ENCODE measurements around the gene SGCE.

SGCE gene

DNA sequence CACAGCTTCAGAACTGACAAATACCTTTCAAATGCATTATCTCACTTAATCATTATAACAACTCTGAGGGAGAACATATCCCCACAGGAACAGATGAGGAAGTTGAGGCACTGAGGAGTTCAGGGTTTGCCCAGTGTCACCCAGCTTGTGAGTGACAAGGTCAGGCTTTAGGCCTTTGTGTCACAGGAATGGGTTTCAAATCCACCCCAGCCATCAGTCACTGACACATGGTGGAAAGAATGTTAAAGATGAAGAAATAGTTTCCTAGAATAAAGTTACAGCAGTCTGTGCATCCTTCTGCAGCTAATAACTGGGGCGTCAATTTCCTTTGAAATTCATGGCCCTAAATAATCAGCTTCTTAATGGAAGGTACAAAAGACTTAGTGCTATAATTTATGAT, 37.8 kb downstream of the SGCE start:
- no peak for DNase-seq

- no peak for DNase-seq
These were observed 39.1 kb downstream of the SGCE start for GRCh38 chr7:94616855-94617254.

DNA sequence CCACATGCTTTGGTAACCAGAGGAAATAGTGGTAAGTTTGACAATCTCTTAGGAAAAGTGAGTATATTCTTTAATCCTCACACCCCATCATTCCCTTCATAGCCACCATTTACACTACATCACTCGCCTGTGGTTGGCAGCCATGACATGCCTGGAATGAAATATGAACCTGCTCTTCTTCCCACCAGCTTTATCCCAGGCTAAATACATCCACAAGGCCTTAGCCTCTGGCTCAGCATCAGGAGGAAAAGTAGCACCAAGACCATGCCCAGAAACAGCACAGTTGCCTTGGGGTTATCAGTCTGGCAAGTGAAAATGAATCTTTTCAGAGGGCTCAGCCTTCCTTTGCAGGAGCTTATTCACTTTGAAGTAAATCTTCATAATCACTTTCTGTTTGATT, 40.3 kb downstream of the SGCE start:
- DNase-seq: no peak

- no peak for DNase-seq
These were observed 43.3 kb downstream of the SGCE start for GRCh38 chr7:94612661-94613060.

- no peak for DNase-seq
These were observed 43.7 kb downstream of the SGCE start for GRCh38 chr7:94612253-94612652.

- DNase-seq: no peak
These were observed 46.4 kb downstream of the SGCE start for GRCh38 chr7:94609561-94609960.

DNA sequence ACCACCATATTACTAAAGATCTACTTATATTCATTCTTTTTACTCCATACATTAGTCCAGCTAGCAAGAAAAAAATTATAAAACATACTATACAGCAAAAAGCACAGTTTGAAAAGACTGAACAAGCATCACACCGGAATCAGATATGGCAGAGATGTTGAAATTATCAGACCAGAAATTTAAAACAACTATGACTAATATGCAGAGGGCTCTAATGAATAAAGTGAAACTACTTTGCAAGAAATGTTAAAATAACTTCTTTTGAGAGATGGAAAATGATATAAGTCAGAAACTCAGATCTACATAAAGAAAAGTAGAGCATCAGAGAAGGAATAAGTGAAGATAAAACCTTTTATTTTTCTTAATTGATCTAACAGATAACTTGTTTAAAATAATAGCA, 50.9 kb downstream of the SGCE start:
- DNase-seq: no peak

DNA sequence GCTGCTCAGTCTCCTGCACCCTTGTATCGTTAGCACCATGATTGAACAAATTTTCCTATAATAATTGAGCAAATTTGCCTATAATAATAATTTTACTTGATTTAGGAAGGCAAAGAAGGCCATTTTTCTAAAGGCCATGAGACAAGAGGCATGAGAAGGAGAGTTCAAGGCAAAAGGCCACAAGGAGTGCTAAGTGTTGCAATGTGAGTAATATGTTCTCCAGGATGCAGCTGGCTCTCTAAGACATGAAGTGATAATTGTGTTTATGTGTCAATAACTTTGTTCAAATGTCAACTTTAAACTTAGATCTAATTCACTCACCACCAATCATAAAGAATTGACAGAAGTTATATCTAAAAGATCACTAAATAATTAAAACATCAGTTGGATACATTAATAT, 53.8 kb downstream of the SGCE start:
- no peak for DNase-seq

DNA sequence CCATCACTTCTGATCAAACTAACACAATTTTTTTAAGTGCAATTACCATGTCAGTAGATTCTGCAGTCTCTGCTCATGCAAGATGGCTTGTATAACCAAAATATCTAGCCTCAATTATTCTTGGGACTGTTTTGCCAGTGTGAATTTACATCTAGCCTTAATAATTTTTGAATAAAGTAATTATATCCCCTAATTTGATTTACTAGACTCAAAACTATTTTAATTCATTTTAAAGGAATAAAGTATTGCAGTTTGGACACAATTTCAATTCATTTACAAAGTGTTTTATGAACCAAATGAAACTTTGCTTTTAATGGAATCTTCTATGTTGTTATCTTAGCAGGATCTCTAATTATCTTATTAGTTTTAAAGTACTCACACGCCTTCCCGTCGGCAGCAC, 55.7 kb downstream of the SGCE start:
- DNase-seq: no peak

GRCh38 chr7:94595717-94596116, 60.2 kb downstream of the SGCE start:
- DNase-seq: no peak

GRCh38 chr7:94594882-94595281, 61.1 kb downstream of the SGCE start:
- DNase-seq: no peak

DNA sequence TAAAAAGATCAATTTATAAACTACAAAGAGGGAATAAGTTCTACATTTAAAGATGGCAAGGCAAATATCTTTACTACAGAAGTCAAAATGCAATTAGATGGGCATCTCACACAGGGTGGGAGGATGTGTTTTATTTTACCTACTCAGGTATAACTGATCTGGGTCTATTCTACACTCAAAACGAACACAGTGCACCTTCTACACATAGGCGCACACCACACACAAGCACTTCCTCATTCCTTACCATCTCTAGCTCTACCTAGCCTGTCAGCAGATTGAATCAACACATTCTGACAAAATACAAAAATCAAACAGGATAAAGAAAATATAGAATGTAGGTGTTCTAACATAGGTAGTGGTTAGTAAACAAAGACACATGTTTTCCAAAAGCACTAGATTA, 64.8 kb downstream of the SGCE start:
- DNase-seq: no peak

DNA sequence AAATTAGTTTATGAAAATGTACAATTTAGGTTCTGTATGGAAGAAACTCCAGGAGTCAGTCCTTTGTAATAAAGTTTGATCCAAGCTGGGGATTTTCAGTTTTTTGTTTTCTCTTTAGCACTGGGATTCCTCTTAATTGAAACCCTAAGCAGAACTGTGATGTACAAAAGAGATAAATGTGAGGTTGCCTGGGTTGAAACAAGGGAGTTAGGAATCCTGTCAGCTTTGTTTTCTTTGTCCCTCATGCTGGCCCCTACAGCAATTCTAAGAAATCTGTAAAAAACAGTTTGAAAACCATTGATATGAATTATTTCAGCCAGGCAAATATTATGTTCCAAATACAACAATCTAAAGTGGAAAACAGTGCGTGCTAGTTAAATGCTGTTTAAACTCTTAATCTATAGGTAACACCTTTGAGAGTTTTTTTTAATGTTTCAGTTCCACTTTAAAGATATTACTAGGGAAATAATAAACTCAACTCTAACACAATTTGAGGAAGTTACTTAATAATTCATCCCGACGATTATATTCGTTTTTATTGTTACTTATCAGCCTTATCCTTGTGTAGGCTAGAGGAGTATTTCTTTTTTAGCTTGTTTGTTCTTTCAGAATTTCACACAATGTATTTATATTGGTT, 65.3 kb downstream of the SGCE start:
- DNase-seq: no peak

DNA sequence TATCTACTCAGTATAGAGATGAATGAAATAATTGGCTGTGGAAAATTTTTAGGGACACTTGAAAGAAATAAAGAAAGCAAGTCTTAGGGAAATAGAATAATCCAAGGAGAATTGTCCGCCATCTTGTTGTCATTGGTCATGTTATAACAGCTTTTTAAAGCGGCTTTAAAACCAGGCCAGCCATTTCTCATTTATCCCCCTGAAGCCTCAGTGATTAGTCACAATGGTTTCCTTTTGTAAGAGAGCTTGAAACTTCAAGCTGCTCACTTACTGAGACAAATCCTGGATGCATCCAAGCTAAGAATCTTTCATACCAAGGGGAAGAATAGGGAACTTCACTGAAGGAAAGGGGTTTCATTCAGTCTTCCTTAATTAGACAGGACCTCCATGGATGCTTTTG, 67.9 kb downstream of the SGCE start:
- no peak for DNase-seq

DNA sequence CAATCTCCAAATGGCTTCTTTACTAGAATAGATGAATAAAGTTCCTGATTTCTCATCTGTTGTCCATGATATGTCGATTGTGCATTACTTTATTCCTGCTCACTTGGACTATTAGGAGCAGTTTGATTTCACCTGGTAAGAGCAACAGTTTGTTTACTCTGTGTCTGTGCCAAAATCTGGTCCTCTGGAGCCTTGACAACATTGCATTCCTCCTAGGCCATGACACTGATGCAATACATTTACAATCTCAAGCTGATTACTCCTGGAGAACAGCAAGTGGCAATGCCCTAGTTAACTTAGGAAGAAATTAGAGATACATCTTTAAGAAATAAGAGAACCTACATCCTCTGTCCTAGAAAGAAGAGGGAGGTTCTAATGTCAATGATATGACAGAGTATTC, 71.8 kb downstream of the SGCE start:
- DNase-seq: no peak

DNA sequence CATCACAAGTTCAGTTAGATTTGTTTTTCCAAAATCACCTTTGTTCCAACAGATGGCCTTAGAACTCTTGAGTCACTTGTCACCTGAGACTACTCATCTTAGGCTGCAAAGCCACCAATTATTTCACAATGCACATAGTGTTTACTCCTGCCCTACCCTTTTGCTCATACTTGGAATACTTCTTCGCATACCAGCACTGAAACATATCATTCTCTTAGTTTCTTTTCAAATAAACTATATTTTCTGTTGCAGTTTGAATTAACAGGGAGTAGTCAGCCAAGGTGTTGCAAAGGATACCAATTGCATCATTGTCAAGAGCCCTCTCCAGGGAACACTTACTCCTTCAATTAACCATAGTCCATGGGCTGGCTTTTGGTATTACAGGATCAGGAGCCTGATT, 75.3 kb downstream of the SGCE start:
- DNase-seq: no peak

DNA sequence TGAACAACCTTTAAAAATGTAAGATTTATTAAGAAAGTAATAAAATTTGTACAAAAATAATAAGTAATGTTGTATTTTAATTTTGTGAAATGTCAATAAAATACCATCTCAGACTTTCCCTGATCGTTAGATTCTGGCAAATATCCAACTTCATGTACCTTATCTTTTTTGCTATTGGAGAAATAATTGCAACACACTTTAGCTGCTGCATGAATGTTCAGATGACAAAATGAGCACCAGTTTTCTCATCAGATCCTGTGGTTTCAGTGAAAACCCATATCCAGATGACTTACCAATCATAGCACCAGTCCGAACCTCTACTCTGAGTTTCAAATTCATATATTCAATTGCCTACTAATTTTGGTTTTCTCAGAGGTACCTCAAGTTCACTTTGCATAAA, 76.5 kb downstream of the SGCE start:
- DNase-seq: no peak

GRCh38 chr7:94578614-94579013, 77.3 kb downstream of the SGCE start:
- no peak for DNase-seq

DNA sequence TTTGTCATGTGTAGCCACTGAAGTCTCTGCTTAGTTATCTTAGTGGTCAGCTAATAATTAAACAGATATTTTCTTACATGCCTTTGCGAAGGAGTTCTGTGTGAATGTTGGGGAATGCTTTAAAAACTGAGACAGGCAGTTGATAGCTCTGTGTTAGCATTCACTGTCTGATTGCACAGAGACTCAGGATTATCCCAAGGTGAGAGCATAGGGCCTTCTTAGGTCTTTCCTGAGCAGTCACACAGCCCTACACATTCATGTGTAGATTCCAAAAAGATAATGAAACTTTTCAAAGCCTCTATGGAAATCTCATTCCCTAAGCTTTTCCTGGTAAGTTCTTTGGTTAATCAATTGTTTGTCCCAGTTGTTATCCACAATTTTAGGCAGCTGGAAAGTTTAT, 78.6 kb downstream of the SGCE start:
- DNase-seq: no peak

DNA sequence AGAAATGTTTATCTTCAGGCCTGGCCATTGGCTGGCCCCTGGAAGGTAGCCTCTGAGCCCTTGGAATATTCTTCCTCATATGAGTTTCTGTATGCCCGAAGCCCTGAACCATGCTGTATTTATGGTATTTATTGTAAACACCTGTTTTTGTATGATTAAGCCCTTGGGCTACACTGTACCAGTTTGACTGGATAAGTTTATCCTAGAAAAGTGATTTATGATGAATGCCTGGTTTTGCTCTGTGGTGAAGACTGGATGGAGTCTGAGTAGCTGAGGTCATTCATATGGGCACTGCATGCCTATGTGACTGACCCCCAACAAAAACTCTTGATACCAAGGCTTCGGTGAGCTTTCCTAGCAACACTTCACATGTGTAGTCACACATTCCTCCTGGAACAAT, 79.6 kb downstream of the SGCE start:
- no peak for DNase-seq

DNA sequence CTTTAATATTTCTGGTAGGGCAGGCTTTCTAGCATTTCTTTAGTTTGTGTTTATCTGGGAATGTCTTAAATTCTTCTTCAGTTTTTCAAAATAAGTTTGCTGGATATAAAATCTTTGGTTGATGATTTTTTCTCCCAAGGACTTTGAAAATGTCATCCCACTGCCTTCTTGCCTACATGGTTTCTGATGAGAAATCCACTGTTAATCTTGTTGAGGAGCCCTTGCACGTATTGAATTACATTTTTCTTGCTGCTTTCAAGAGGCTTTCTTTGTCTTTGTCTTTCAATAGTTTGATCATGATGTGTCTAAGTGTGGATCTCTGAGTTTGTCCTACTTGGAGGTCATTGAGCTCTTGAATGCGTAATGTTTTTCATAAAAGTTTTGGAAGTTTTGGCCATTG, 80.3 kb downstream of the SGCE start:
- DNase-seq: no peak

GRCh38 chr7:94571816-94572215, 84.1 kb downstream of the SGCE start:
- no peak for DNase-seq

GRCh38 chr7:94567396-94567795, 88.5 kb downstream of the SGCE start:
- no peak for DNase-seq

DNA sequence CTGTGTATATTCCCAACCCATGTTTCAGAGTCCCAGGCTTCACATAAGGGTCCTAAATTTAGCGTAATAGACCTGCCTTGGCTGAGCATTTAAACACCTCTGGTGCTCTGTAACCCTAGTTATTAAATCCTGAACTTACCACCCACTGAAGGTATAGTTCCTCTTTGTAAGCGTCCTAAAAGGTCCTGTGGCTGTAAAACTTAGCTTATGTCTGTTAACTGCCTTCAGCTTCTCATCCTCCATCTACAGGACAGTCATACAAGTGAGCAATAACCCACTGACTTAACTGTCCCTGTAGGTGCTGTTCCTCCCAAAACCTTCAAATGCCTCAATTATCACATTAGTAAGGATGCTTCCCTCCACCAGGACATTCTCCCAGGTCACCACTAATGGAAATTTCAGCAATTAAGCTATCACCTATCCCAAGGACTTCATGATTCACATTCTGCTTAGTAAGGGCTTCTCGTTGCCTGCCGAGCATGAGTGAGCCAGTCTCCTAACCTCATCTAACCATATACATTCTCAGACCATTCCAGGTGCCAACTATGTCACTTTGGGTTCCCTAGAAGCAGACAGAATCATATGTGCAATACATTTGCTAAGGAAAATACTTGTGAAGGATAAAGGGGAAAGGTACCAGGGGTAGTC, 90.6 kb downstream of the SGCE start:
- no peak for DNase-seq

GRCh38 chr7:94562525-94562924, 93.4 kb downstream of the SGCE start:
- no peak for DNase-seq
